Keratinocyte (primary cell): ENCODE data around the gene TLK1. TPM values are rescaled to one million over a fixed set of nuclear protein-coding genes. Genes with fewer than 3 reads are reported as not detected.

Source experiments
- DNase-seq: peaks from one replicate; pipeline ENCODE4 v3.0.0-alpha.2; 2011; ENCODE audit warnings: low read depth, missing footprints, low spot score
- FAIRE-seq: peaks from 2 replicates; lab custom pipeline; 2011; peaks lifted over from hg19 to GRCh38; lab: Jason Lieb, UNC
- H2AFZ ChIP-seq: 2 replicates; pipeline ENCODE4 v1.6.0; 2012; ENCODE audit warnings: low read length, control low read depth, inconsistent platforms; ENCODE audit not compliant: control insufficient read depth
- H3K27ac ChIP-seq: 2 replicates; pipeline ENCODE4 v1.5.1; 2011; ENCODE audit warnings: low read length; ENCODE audit not compliant: control insufficient read depth, insufficient read depth
- H3K27me3 ChIP-seq: 3 replicates; pipeline ENCODE4 v1.6.0; 2011; ENCODE audit warnings: low read length; ENCODE audit not compliant: control insufficient read depth, insufficient read depth; ENCODE audit errors: extremely low read depth
- H3K36me3 ChIP-seq, 2 experiments: 2 replicates in 1 of 2; 3 replicates in 1 of 2; pipeline ENCODE4 v1.5.1; 2011; ENCODE audit warnings: low read length in 2 of 2, mild to moderate bottlenecking in 1 of 2; ENCODE audit not compliant: control insufficient read depth in 2 of 2, insufficient read depth in 2 of 2; ENCODE audit errors: extremely low read depth in 1 of 2
- H3K4me1 ChIP-seq: 3 replicates; pipeline ENCODE4 v1.5.1; 2011; ENCODE audit warnings: low read length; ENCODE audit not compliant: control insufficient read depth, insufficient read depth; ENCODE audit errors: extremely low read depth
- H3K4me2 ChIP-seq: 3 replicates; pipeline ENCODE4 v1.6.0; 2011; ENCODE audit warnings: low read depth, low read length; ENCODE audit not compliant: control insufficient read depth, insufficient read depth; ENCODE audit errors: extremely low read depth
- H3K4me3 ChIP-seq, 3 experiments: fragments of 200-600 bp in 1 of 3; sonication (generic) in 1 of 3; 2 replicates in 2 of 3; 3 replicates in 1 of 3; pipeline ENCODE4 v1.5.1; 2011 to 2016; ENCODE audit warnings: low read length in 3 of 3, mild to moderate bottlenecking in 3 of 3, control low read depth in 2 of 3, inconsistent platforms in 1 of 3, low read depth in 1 of 3, mixed read lengths in 1 of 3, mixed run types in 1 of 3, moderate library complexity in 1 of 3; ENCODE audit not compliant: control insufficient read depth in 2 of 3, insufficient read depth in 2 of 3; ENCODE audit errors: extremely low read depth in 1 of 3
- H3K79me2 ChIP-seq: 2 replicates; pipeline ENCODE4 v1.6.0; 2012; ENCODE audit warnings: low read length; ENCODE audit not compliant: control insufficient read depth, insufficient read depth
- H3K9ac ChIP-seq: 3 replicates; pipeline ENCODE4 v1.6.0; 2011; ENCODE audit warnings: low read length; ENCODE audit not compliant: control insufficient read depth, insufficient read depth; ENCODE audit errors: extremely low read depth
- H3K9me1 ChIP-seq: 3 replicates; pipeline ENCODE4 v1.6.0; 2011; ENCODE audit warnings: low read length; ENCODE audit not compliant: control insufficient read depth, insufficient read depth; ENCODE audit errors: extremely low read depth
- H3K9me3 ChIP-seq: 2 replicates; pipeline ENCODE4 v1.5.1; 2012; ENCODE audit warnings: low read depth, low read length; ENCODE audit not compliant: control insufficient read depth
- H4K20me1 ChIP-seq: 3 replicates; pipeline ENCODE4 v1.6.0; 2011; ENCODE audit warnings: low read length; ENCODE audit not compliant: control insufficient read depth, insufficient read depth; ENCODE audit errors: extremely low read depth
- EZH2 ChIP-seq: IDR thresholded peaks from one replicate; pipeline ENCODE4 v1.6.1; 2012; ENCODE audit warnings: inconsistent platforms, mild to moderate bottlenecking, low read length, moderate library complexity
- dilution Hi-C: fragments of 300-500 bp; cut with MboI; formaldehyde crosslinking; loops from one replicate; pipeline ENCODE4 v1.7.0; 2020; ENCODE audit warnings: low sequenced_read_pairs; ENCODE audit not compliant: extremely low pct_ligation_motif_present
- polyA plus RNA-seq, 5 experiments: library from polyadenylated mRNA; depleted of rRNA in 3 of 5; stranded (reverse) in 3 of 5; stranded (forward) in 1 of 5; unstranded in 1 of 5; fragments of >200 nt; gene quantifications; 1 replicate in 1 of 5; 2 replicates in 3 of 5; 3 replicates in 1 of 5; pipeline versions ENCODE4 v1.2.1 to v1.2.3, GENCODE V29; 2011 to 2012; ENCODE audit warnings: missing spikeins in 2 of 5, low read depth in 1 of 5, low replicate concordance in 1 of 5
- TF ChIP-seq, protein P1 (sequence below), 3 experiments: IDR thresholded peaks in 1 of 3; conservative IDR thresholded peaks in 1 of 3; optimal IDR thresholded peaks in 1 of 3; 2 replicates in 2 of 3; 3 replicates in 1 of 3; pipeline versions ENCODE3 to v1.5.1; 2011; ENCODE audit warnings: low read length in 3 of 3, mild to moderate bottlenecking in 3 of 3, moderate library complexity in 2 of 3, control low read depth in 1 of 3, inconsistent platforms in 1 of 3; ENCODE audit not compliant: insufficient read depth in 2 of 3; ENCODE audit errors: extremely low read depth in 1 of 3

Gene TLK1
- polyA plus RNA-seq, 1 donor (not counting 4 experiments of a cell fraction or from before 2014, with no cell fraction given), result 14.7 TPM

DNA sequence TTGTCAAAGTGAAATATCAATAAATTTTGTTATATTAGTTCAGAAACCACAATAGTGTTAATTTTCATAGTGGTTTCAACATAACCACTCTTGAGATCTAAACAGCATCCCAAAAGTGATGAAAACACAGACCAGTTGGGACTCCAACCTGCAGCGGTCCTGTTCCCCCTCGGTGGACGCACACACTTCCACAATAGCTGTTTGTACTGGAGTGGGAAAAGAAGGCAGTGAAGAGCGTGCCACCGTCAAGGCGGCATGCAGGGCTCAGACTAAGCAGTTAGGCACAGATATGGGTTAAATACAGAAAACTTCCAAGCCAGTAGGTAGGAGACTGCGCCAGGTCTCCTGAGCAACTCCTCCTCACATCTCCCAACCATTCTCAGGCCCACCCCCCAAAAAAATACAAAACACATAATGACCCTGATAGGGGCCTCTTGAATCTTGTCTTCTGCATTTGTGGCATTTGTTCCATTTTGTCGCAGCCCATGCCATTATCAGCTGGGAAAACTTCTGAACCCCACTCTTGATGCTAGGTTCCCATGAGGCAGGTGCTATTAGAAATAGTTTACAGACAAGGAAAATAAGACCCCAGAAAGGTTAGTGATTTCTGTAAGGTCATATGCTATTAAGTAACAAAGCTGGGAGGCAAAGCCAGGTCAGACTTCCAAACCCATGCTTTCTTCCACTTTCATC is 174.0 kb downstream of the TLK1 start:
- Histone ChIP-seq H3K4me3 (no peak overlapping the region), H3K4me2 (no peak overlapping the region), H4K20me1 (no peaks in the 10 kb centered on the region), H3K27me3 (no peaks in the 10 kb centered on the region), H3K9me3 (no peaks in the 10 kb centered on the region), H2AFZ (no peak overlapping the region), H3K36me3 (peaks cover 0 to 6% of the 10 kb centered on the region in 2 experiments), H3K9me1 (no peaks in the 10 kb centered on the region), H3K4me1 (no peaks in the 10 kb centered on the region), H3K27ac (no peak overlapping the region), H3K79me2 (no peaks in the 10 kb centered on the region), H3K9ac (no peak overlapping the region)
- dilution Hi-C loops, result no loop called here
- TF ChIP-seq, protein P1, sequence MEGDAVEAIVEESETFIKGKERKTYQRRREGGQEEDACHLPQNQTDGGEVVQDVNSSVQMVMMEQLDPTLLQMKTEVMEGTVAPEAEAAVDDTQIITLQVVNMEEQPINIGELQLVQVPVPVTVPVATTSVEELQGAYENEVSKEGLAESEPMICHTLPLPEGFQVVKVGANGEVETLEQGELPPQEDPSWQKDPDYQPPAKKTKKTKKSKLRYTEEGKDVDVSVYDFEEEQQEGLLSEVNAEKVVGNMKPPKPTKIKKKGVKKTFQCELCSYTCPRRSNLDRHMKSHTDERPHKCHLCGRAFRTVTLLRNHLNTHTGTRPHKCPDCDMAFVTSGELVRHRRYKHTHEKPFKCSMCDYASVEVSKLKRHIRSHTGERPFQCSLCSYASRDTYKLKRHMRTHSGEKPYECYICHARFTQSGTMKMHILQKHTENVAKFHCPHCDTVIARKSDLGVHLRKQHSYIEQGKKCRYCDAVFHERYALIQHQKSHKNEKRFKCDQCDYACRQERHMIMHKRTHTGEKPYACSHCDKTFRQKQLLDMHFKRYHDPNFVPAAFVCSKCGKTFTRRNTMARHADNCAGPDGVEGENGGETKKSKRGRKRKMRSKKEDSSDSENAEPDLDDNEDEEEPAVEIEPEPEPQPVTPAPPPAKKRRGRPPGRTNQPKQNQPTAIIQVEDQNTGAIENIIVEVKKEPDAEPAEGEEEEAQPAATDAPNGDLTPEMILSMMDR (optimal IDR thresholded peaks at IDR 0.05 in 1 of 3, IDR thresholded peaks at IDR 0.05 in 1 of 3, conservative IDR thresholded peaks at IDR 0.05 in 1 of 3; ENCODE audit: extremely low read depth in 1 of 3, insufficient read depth in 2 of 3, low read length in 3 of 3), result no peak
- TF ChIP-seq EZH2, result no peak
- DNase-seq, result no peak
- no peak for FAIRE-seq

DNA sequence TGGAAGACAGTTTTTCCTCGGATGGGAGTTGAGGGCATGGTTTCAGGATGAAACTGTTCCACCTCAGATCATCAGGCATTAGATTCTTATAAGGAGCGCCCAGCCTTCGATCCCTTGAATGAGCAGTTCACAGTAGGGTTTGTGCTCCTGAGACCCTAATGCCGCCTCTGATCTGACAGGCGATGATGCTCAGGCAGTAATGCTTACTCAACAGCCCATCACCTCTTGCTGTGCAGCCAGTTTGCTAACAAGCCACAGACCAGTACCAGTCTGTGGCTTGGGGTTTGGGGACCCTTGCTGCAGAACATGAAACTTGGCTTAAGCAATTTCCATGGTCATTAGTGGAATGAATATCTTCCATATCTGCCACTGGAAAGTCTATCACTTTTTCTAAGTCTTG is 175.3 kb downstream of the TLK1 start:
- TF ChIP-seq, protein P1 (optimal IDR thresholded peaks at IDR 0.05 in 1 of 3, IDR thresholded peaks at IDR 0.05 in 1 of 3, conservative IDR thresholded peaks at IDR 0.05 in 1 of 3; ENCODE audit: extremely low read depth in 1 of 3, insufficient read depth in 2 of 3, low read length in 3 of 3), result no peak
- no peak for TF ChIP-seq EZH2

More for the DNA sequence above, 175.3 kb downstream of the TLK1 start:
- H3K27me3 ChIP-seq, result no peaks in the 10 kb centered on the region
- DNase-seq (no peak), FAIRE-seq (no peak)
- H3K79me2 ChIP-seq, result no peaks in the 10 kb centered on the region
- H3K27ac ChIP-seq, result no peak overlapping the region
- H2AFZ ChIP-seq, result no peak overlapping the region
- H4K20me1 ChIP-seq, result no peaks in the 10 kb centered on the region
- no peak overlapping the region for H3K9ac ChIP-seq
- H3K9me3 ChIP-seq, result no peaks in the 10 kb centered on the region
- H3K36me3 ChIP-seq, result peaks cover 0 to 5% of the 10 kb centered on the region in 2 experiments
- no peaks in the 10 kb centered on the region for H3K4me1 ChIP-seq
- no peak overlapping the region for H3K4me2 ChIP-seq
- H3K4me3 ChIP-seq, result no peak overlapping the region
- dilution Hi-C loops, result no loop called here
- no peaks in the 10 kb centered on the region for H3K9me1 ChIP-seq
